ENCODE results near the gene TOB2.

TOB2 gene

DNA sequence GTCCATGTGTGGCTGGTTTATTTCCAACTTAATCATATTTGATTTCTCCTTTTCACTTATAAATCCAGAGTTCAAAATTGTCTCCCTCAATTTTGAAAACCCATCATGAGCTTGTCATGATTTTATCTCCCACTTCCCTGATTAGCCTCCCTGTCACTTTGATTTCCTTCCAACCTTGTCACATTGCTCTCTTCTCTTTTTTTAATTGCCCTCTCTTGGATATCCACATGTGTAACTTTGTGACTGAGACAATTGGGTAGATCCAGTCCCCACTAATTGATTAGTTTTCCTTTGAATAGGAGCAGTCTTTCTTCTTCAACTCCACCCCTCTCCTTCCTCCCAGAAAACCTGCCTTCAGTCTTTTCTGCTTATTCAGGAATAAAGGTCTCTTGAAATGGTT is 62.5 kb downstream of the TOB2 start:
- DNase-seq (ENCODE audit: low read depth): no peak

Measured in stimulated activated CD4-positive, alpha-beta T cell treated with anti-CD3 and anti-CD28 coated beads, Interleukin-2, amount 100 ng/mL, for 4 hours (primary cell).